ENCODE results near the gene PPIP5K2. TPM values are rescaled to one million over a fixed set of nuclear protein-coding genes. Genes with fewer than 3 reads are reported as not detected.

PPIP5K2 gene
- total and polyA plus RNA-seq, 4 donors: 9.7 to 38.6 (median 27.4) TPM

GRCh38 chr5:103109277-103109676 lies 10.8 kb upstream of the PPIP5K2 start:
- H3K9ac ChIP-seq (ENCODE audit: low read depth in 1 of 2, low read length in 2 of 2): no peak overlapping the region
- no peak for DNase-seq (ENCODE audit: low spot score)
- H3K9me3 ChIP-seq (ENCODE audit: control insufficient read depth in 4 of 4, low read length in 3 of 4): no peaks in the 10 kb centered on the region
- H3K4me1 ChIP-seq (ENCODE audit: control insufficient read depth in 4 of 4, insufficient read depth in 4 of 4, low read length in 3 of 4): peaks cover 0 to 2% (median 0%) of the 10 kb centered on the region in 4 donors
- H3K27me3 ChIP-seq (ENCODE audit: control insufficient read depth in 4 of 4, insufficient read depth in 4 of 4, low read length in 3 of 4): no peaks in the 10 kb centered on the region
- no peak overlapping the region for H3K27ac ChIP-seq (ENCODE audit: low read depth in 1 of 2, low read length in 2 of 2)
- WGBS: 85% methylated on average over 1 of the region's 1 CpG
- TF ChIP-seq RAD21 (IDR thresholded peaks at IDR 0.05) (no peak), MAX (IDR thresholded peaks at IDR 0.05) (no peak), NR2F2 (IDR thresholded peaks at IDR 0.05) (no peak), GABPA (IDR thresholded peaks at IDR 0.05 in 1 of 2, conservative IDR thresholded peaks at IDR 0.05 in 1 of 2) (no peak), FOXA2 (IDR thresholded peaks at IDR 0.05) (no peak), FOXA1 (IDR thresholded peaks at IDR 0.05) (no peak), HNF4G (IDR thresholded peaks at IDR 0.05) (no peak), ZBTB33 (IDR thresholded peaks at IDR 0.05) (no peak), ATF3 (IDR thresholded peaks at IDR 0.05) (no peak), RXRA (IDR thresholded peaks at IDR 0.05) (no peak), HNF4A (conservative IDR thresholded peaks at IDR 0.05) (no peak), CTCF (IDR thresholded peaks at IDR 0.05; ENCODE audit: low read depth, low read length, missing input control) (no peak), YY1 (IDR thresholded peaks at IDR 0.05) (no peak)
- H3K36me3 ChIP-seq (ENCODE audit: control insufficient read depth in 4 of 4, insufficient read depth in 3 of 4, low read depth in 1 of 4, low read length in 3 of 4): peaks cover 0 to 3% (median 0%) of the 10 kb centered on the region in 4 donors
- H3K4me3 ChIP-seq (ENCODE audit: low read depth in 1 of 3, low read length in 3 of 3): no peak overlapping the region

GRCh38 chr5:103110403-103110802 lies 9.7 kb upstream of the PPIP5K2 start:
- 97% methylated on average over 2 of the region's 2 CpGs for WGBS
- DNase-seq (ENCODE audit: low spot score): no peak
- Histone ChIP-seq H3K36me3 (ENCODE audit: control insufficient read depth in 4 of 4, insufficient read depth in 3 of 4, low read depth in 1 of 4, low read length in 3 of 4) (peaks cover 0 to 3% (median 0%) of the 10 kb centered on the region in 4 donors), H3K4me3 (ENCODE audit: low read depth in 1 of 3, low read length in 3 of 3) (no peak overlapping the region), H3K9ac (ENCODE audit: low read depth in 1 of 2, low read length in 2 of 2) (no peak overlapping the region), H3K9me3 (ENCODE audit: control insufficient read depth in 4 of 4, low read length in 3 of 4) (no peaks in the 10 kb centered on the region), H3K27ac (ENCODE audit: low read depth in 1 of 2, low read length in 2 of 2) (no peak overlapping the region), H3K27me3 (ENCODE audit: control insufficient read depth in 4 of 4, insufficient read depth in 4 of 4, low read length in 3 of 4) (no peaks in the 10 kb centered on the region), H3K4me1 (ENCODE audit: control insufficient read depth in 4 of 4, insufficient read depth in 4 of 4, low read length in 3 of 4) (peaks cover 0 to 2% (median 0%) of the 10 kb centered on the region in 4 donors)
- TF ChIP-seq ATF3 (IDR thresholded peaks at IDR 0.05) (no peak), NR2F2 (IDR thresholded peaks at IDR 0.05) (no peak), ZBTB33 (IDR thresholded peaks at IDR 0.05) (no peak), RAD21 (IDR thresholded peaks at IDR 0.05) (no peak), SP1 (IDR thresholded peaks at IDR 0.05) (no peak), EGR1 (IDR thresholded peaks at IDR 0.05; ENCODE audit: low read depth in 2 of 2) (no peak), GABPA (IDR thresholded peaks at IDR 0.05 in 1 of 2, conservative IDR thresholded peaks at IDR 0.05 in 1 of 2) (no peak), MAX (IDR thresholded peaks at IDR 0.05) (no peak), JUND (IDR thresholded peaks at IDR 0.05) (no peak), CTCF (IDR thresholded peaks at IDR 0.05; ENCODE audit: low read depth, low read length, missing input control) (no peak)

All from liver (tissue), 9 donors.